Measurements from ENCODE around the gene SLC2A4.

SLC2A4 gene

GRCh38 chr17:7252176-7253043 lies 29.1 kb upstream of the SLC2A4 start, which contains the start of gene ELP5:
ELP5 (plus strand) TSS chr17:7252215; CDS start chr17:7252551, 336 bp downstream.
- TF ChIP-seq EZH2phosphoT487 (conservative IDR thresholded peaks at IDR 0.05; ENCODE audit: low read length) (no peak), CTCF (IDR thresholded peaks at IDR 0.05; ENCODE audit: insufficient read depth, low read length, poor library complexity, severe bottlenecking) (no peak)
- peak within 1 kb of the TSS; percentile 57 for H2AFZ ChIP-seq (ENCODE audit: low read depth, low read length, severe bottlenecking)

GRCh38 chr17:7253082-7253481 lies 28.4 kb upstream of the SLC2A4 start:
- Histone ChIP-seq H3F3A (ENCODE audit: insufficient read depth) (0 out of 2 replicates have a peak, but pooled peaks cover 3% of the 10 kb centered on the region), H2AFZ (ENCODE audit: low read depth, low read length, severe bottlenecking) (peak overlapping the region; percentile 57), H3K79me2 (ENCODE audit: insufficient read depth, low read length) (peaks cover 45% of the 10 kb centered on the region), H3K4me3 (ENCODE audit: insufficient read depth, low read length, poor library complexity, severe bottlenecking) (peak overlapping the region; percentile 74), H3K27me3 (ENCODE audit: low read length) (no peaks in the 10 kb centered on the region), H3K9me2 (replicated peaks; ENCODE audit: insufficient read depth, low read length) (no peaks in the 10 kb centered on the region), H3K27ac (ENCODE audit: low read depth, low read length) (peak overlapping the region; percentile 81; the same call in 1 of the 2 replicates), H3K9ac (ENCODE audit: low read length) (peak overlapping the region; percentile 99), H3K36me3 (ENCODE audit: low read length) (peaks cover 6% of the 10 kb centered on the region; the same call in 1 of the 2 replicates), H3K9me3 (ENCODE audit: insufficient read depth, low read length) (no peaks in the 10 kb centered on the region), H4K20me1 (ENCODE audit: low read depth, low read length) (no peaks in the 10 kb centered on the region), H3K4me2 (ENCODE audit: low read depth, low read length, poor library complexity, severe bottlenecking) (peak overlapping the region; percentile 84)
- no peak for TF ChIP-seq CTCF (IDR thresholded peaks at IDR 0.05; ENCODE audit: insufficient read depth, low read length, poor library complexity, severe bottlenecking)

More at GRCh38 chr17:7252176-7253043, 29.1 kb upstream of the SLC2A4 start, which contains the start of gene ELP5:
- Histone ChIP-seq H3K4me3 (ENCODE audit: insufficient read depth, low read length, poor library complexity, severe bottlenecking) (peak within 1 kb of the TSS; percentile 90), H3K27me3 (ENCODE audit: low read length) (no peaks in the 10 kb centered on the region), H3K4me2 (ENCODE audit: low read depth, low read length, poor library complexity, severe bottlenecking) (peak within 1 kb of the TSS; percentile 84), H4K20me1 (ENCODE audit: low read depth, low read length) (no peaks in the 10 kb centered on the region), H3K27ac (ENCODE audit: low read depth, low read length) (peak within 1 kb of the TSS; percentile 81), H3K9me2 (replicated peaks; ENCODE audit: insufficient read depth, low read length) (no peaks in the 10 kb centered on the region), H3F3A (ENCODE audit: insufficient read depth) (0 out of 2 replicates have a peak, but pooled peaks cover 3% of the 10 kb centered on the region), H3K9me3 (ENCODE audit: insufficient read depth, low read length) (no peaks in the 10 kb centered on the region), H3K36me3 (ENCODE audit: low read length) (peaks cover 6% of the 10 kb centered on the region; the same call in 1 of the 2 replicates), H3K9ac (ENCODE audit: low read length) (peak within 1 kb of the TSS; percentile 99), H3K79me2 (ENCODE audit: insufficient read depth, low read length) (peaks cover 52% of the 10 kb centered on the region)

- peaks cover 8% of the 10 kb centered on the region; the same call in 1 of the 2 replicates for H3K36me3 ChIP-seq (ENCODE audit: low read length)
Measured at GRCh38 chr17:7254511-7254910, 27.0 kb upstream of the SLC2A4 start.

More at GRCh38 chr17:7254511-7254910, 27.0 kb upstream of the SLC2A4 start:
- Histone ChIP-seq H3K9me3 (ENCODE audit: insufficient read depth, low read length) (no peaks in the 10 kb centered on the region), H3K4me2 (ENCODE audit: low read depth, low read length, poor library complexity, severe bottlenecking) (no peak overlapping the region), H3K27me3 (ENCODE audit: low read length) (no peaks in the 10 kb centered on the region), H4K20me1 (ENCODE audit: low read depth, low read length) (no peaks in the 10 kb centered on the region), H3K27ac (ENCODE audit: low read depth, low read length) (no peak overlapping the region), H3K79me2 (ENCODE audit: insufficient read depth, low read length) (peaks cover 31% of the 10 kb centered on the region), H3F3A (ENCODE audit: insufficient read depth) (0 out of 2 replicates have a peak, but pooled peaks cover 3% of the 10 kb centered on the region), H3K9me2 (replicated peaks; ENCODE audit: insufficient read depth, low read length) (no peaks in the 10 kb centered on the region), H3K9ac (ENCODE audit: low read length) (no peak overlapping the region), H2AFZ (ENCODE audit: low read depth, low read length, severe bottlenecking) (no peak overlapping the region), H3K4me3 (ENCODE audit: insufficient read depth, low read length, poor library complexity, severe bottlenecking) (no peak overlapping the region)
- TF ChIP-seq EZH2phosphoT487 (conservative IDR thresholded peaks at IDR 0.05; ENCODE audit: low read length) (no peak), CTCF (IDR thresholded peaks at IDR 0.05; ENCODE audit: insufficient read depth, low read length, poor library complexity, severe bottlenecking) (no peak)

All from SU-DHL-6 (cell line).